A549 (cell line): ENCODE results near the gene DNAJC22.
A peak's percentile ranks its signal among the peaks of the same experiment; 100 is the strongest.

Experiments used
- EP300 ChIP-seq, 2 experiments: fragments of >200 bp; sonication (Bioruptor Twin); formaldehyde crosslinking; IDR thresholded peaks; 2 replicates in 1 of 2; 3 replicates in 1 of 2; pipeline ENCODE4 v1.6.1; 2016 to 2017
- POLR2A ChIP-seq: IDR thresholded peaks from 2 replicates; pipeline ENCODE4 v1.6.1; 2012; ENCODE audit warnings: mild to moderate bottlenecking, low read length
- RCOR1 ChIP-seq: fragments of 150-350 bp; IDR thresholded peaks from 2 replicates; pipeline ENCODE4 v1.6.1; 2014; ENCODE audit warnings: antibody characterized with exemption, low read length, low read depth
- TF ChIP-seq, protein P1 (sequence below): fragments of >200 bp; sonication (Bioruptor Twin); formaldehyde crosslinking; IDR thresholded peaks from 3 replicates; pipeline ENCODE4 v1.5.1; 2016
- TF ChIP-seq, protein P2 (sequence below): fragments of 200-600 bp; sonication (generic); IDR thresholded peaks from 2 replicates; pipeline ENCODE4 v1.6.1; 2016; ENCODE audit warnings: antibody characterized with exemption, mild to moderate bottlenecking, moderate library complexity

- TF ChIP-seq RCOR1 = no peak
- no peak for TF ChIP-seq EP300 (IDR thresholded peaks at IDR 0.05)
- peak; percentile 48 for TF ChIP-seq POLR2A
- TF ChIP-seq, protein P1, sequence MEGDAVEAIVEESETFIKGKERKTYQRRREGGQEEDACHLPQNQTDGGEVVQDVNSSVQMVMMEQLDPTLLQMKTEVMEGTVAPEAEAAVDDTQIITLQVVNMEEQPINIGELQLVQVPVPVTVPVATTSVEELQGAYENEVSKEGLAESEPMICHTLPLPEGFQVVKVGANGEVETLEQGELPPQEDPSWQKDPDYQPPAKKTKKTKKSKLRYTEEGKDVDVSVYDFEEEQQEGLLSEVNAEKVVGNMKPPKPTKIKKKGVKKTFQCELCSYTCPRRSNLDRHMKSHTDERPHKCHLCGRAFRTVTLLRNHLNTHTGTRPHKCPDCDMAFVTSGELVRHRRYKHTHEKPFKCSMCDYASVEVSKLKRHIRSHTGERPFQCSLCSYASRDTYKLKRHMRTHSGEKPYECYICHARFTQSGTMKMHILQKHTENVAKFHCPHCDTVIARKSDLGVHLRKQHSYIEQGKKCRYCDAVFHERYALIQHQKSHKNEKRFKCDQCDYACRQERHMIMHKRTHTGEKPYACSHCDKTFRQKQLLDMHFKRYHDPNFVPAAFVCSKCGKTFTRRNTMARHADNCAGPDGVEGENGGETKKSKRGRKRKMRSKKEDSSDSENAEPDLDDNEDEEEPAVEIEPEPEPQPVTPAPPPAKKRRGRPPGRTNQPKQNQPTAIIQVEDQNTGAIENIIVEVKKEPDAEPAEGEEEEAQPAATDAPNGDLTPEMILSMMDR = no peak
- TF ChIP-seq, protein P2, sequence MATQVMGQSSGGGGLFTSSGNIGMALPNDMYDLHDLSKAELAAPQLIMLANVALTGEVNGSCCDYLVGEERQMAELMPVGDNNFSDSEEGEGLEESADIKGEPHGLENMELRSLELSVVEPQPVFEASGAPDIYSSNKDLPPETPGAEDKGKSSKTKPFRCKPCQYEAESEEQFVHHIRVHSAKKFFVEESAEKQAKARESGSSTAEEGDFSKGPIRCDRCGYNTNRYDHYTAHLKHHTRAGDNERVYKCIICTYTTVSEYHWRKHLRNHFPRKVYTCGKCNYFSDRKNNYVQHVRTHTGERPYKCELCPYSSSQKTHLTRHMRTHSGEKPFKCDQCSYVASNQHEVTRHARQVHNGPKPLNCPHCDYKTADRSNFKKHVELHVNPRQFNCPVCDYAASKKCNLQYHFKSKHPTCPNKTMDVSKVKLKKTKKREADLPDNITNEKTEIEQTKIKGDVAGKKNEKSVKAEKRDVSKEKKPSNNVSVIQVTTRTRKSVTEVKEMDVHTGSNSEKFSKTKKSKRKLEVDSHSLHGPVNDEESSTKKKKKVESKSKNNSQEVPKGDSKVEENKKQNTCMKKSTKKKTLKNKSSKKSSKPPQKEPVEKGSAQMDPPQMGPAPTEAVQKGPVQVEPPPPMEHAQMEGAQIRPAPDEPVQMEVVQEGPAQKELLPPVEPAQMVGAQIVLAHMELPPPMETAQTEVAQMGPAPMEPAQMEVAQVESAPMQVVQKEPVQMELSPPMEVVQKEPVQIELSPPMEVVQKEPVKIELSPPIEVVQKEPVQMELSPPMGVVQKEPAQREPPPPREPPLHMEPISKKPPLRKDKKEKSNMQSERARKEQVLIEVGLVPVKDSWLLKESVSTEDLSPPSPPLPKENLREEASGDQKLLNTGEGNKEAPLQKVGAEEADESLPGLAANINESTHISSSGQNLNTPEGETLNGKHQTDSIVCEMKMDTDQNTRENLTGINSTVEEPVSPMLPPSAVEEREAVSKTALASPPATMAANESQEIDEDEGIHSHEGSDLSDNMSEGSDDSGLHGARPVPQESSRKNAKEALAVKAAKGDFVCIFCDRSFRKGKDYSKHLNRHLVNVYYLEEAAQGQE = no peak
Observed at GRCh38 chr12:49367381-49368239, 20.9 kb downstream of the DNAJC22 start, which contains the start of gene SPATS2.
